AG04450 (cell line): ENCODE results near the gene CDH2. TPM values are rescaled to one million over a fixed set of nuclear protein-coding genes. Genes with fewer than 3 reads are reported as not detected.

Experiments used
- CTCF ChIA-PET: fragments of 300-600, 350-600 bp; formaldehyde crosslinking; extraction: SDS; loops from one replicate; lab custom pipeline; 2022; ENCODE audit warnings: antibody characterized with exemption, inconsistent platforms; lab: Charles Lee
- POLR2A ChIA-PET: fragments of 350-600 bp; formaldehyde crosslinking; extraction: SDS; loops from one replicate; lab custom pipeline; 2021; ENCODE audit warnings: antibody characterized with exemption, inconsistent platforms; lab: Yijun Ruan, JAX
- DNase-seq: peaks from one replicate; pipeline ENCODE4 v3.0.0-alpha.2; 2011; ENCODE audit warnings: low read depth, low spot score
- H3K27ac ChIP-seq: one replicate; pipeline ENCODE4 v1.5.1; 2012; ENCODE audit warnings: low read depth, low read length, control low read depth
- H3K27me3 ChIP-seq: one replicate; pipeline ENCODE4 v1.6.0; 2012; ENCODE audit warnings: low read length; ENCODE audit not compliant: control insufficient read depth, insufficient read depth
- H3K4me3 ChIP-seq: 2 replicates; pipeline ENCODE4 v1.5.1; 2011; ENCODE audit warnings: mild to moderate bottlenecking, low read depth, low read length, control low read depth
- H3K9me3 ChIP-seq: 2 replicates; pipeline ENCODE4 v1.5.1; 2012; ENCODE audit warnings: low read length; ENCODE audit not compliant: control insufficient read depth, insufficient read depth
- CTCF ChIP-seq: IDR thresholded peaks from 2 replicates; pipeline ENCODE4 v1.5.1; 2011; ENCODE audit warnings: low read depth, low read length, control low read depth, inconsistent platforms
- polyA plus RNA-seq: library from polyadenylated mRNA; depleted of rRNA; stranded (reverse); fragments of >200 nt; gene quantifications from 2 replicates; pipeline ENCODE4 v1.2.3, GENCODE V29; 2011

Gene CDH2
- polyA plus RNA-seq, 1 experiment = 45.9 TPM

DNA sequence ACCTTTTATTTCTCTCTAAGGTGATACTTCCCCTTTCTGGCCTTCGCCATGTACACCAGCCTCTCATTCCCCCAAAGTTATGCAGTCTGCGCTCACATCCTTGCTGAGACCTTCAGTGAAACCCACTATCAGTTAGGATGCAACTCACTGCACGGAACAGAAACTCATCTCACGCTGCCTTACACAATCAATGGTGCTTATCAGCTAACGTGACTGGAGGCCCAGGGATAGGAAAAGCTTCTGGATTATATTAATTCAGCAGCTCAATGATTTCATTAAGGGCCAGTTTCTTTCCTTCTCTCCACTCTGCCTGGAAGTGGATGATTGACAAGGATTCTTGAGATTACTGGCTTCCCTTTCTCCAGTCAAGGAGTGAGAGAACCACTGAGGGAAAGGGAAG, 44.8 kb downstream of the CDH2 start:
- POLR2A ChIA-PET = no interaction called here
- DNase-seq = no peak

GRCh38 chr18:28128659-28128980, 48.3 kb downstream of the CDH2 start:
- ChIA-PET POLR2A (no interaction called here), CTCF (interaction anchor here (0.6 to 1.8 kb wide), 3 partner anchors 10 to 61 kb away, joined by 3 to 4 read pairs (median 3); no protein-coding TSS in a partner anchor)
- no peak for DNase-seq
- no peak overlapping the region for H3K27ac ChIP-seq
- H3K27me3 ChIP-seq = no peaks in the 10 kb centered on the region
- TF ChIP-seq CTCF = no peak
- H3K4me3 ChIP-seq = no peak overlapping the region
- no peaks in the 10 kb centered on the region for H3K9me3 ChIP-seq

More for the DNA sequence above, 44.8 kb downstream of the CDH2 start:
- H3K4me3 ChIP-seq = no peak overlapping the region
- CTCF ChIA-PET = interaction anchor here (0.8 kb wide), 1 partner anchor 12 kb away, joined by 3 read pairs; no protein-coding TSS in a partner anchor
- H3K9me3 ChIP-seq = no peaks in the 10 kb centered on the region
- no peak overlapping the region for H3K27ac ChIP-seq
- TF ChIP-seq CTCF = no peak
- H3K27me3 ChIP-seq = no peaks in the 10 kb centered on the region

GRCh38 chr18:28127763-28128658, 48.9 kb downstream of the CDH2 start:
- POLR2A ChIA-PET = no interaction called here
- Histone ChIP-seq H3K4me3 (no peak overlapping the region), H3K9me3 (no peaks in the 10 kb centered on the region), H3K27me3 (no peaks in the 10 kb centered on the region), H3K27ac (no peak overlapping the region)
- CTCF ChIA-PET = interaction anchor here (0.6 to 1.8 kb wide), 3 partner anchors 9 to 62 kb away, joined by 3 to 4 read pairs (median 3); no protein-coding TSS in a partner anchor
- no peak for TF ChIP-seq CTCF
- DNase-seq = no peak

GRCh38 chr18:28127228-28127627, 49.7 kb downstream of the CDH2 start:
- CTCF ChIA-PET = interaction anchor here (1.8 kb wide), 1 partner anchor 20 kb away, joined by 3 read pairs; no protein-coding TSS in a partner anchor
- POLR2A ChIA-PET = no interaction called here
- Histone ChIP-seq H3K27me3 (no peaks in the 10 kb centered on the region), H3K27ac (no peak overlapping the region), H3K9me3 (no peaks in the 10 kb centered on the region), H3K4me3 (no peak overlapping the region)
- no peak for TF ChIP-seq CTCF
- no peak for DNase-seq

DNA sequence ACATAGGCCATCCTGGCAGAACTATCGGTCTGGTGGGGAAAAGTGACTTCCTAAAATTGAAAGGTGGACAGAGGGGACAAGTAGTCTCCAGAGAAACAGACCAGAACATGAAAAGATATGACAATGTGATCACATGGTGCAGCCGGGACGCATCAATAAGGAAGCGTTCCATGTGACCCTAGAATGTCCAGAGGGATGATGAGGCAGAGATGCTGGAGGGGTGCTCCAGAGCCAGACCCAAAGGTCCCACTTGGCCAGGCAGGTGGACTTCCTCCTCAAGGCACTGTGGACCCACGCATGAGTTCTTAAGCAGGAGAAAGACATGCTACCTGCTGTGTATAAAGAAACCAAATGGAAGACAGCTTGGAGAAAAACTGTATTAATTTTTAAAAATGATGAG, 50.2 kb downstream of the CDH2 start:
- H3K27me3 ChIP-seq = no peaks in the 10 kb centered on the region
- DNase-seq = no peak
- H3K27ac ChIP-seq = no peak overlapping the region
- H3K4me3 ChIP-seq = no peak overlapping the region
- CTCF ChIA-PET = no interaction called here
- no peaks in the 10 kb centered on the region for H3K9me3 ChIP-seq
- TF ChIP-seq CTCF = no peak
- POLR2A ChIA-PET = no interaction called here
